IPS DF 4.7 (cell line): ENCODE data around the gene PCAT6.
A peak's percentile ranks its signal among the peaks of the same experiment; 100 is the strongest.

ENCODE experiments used
- DNase-seq: peaks from one replicate; pipeline ENCODE4 v3.0.0-alpha.2; 2013; ENCODE audit warnings: low spot score; ENCODE audit errors: extremely low read depth

PCAT6 gene

GRCh38 chr1:202848191-202848542 is 37.4 kb downstream of the PCAT6 start:
- no peak for DNase-seq

DNA sequence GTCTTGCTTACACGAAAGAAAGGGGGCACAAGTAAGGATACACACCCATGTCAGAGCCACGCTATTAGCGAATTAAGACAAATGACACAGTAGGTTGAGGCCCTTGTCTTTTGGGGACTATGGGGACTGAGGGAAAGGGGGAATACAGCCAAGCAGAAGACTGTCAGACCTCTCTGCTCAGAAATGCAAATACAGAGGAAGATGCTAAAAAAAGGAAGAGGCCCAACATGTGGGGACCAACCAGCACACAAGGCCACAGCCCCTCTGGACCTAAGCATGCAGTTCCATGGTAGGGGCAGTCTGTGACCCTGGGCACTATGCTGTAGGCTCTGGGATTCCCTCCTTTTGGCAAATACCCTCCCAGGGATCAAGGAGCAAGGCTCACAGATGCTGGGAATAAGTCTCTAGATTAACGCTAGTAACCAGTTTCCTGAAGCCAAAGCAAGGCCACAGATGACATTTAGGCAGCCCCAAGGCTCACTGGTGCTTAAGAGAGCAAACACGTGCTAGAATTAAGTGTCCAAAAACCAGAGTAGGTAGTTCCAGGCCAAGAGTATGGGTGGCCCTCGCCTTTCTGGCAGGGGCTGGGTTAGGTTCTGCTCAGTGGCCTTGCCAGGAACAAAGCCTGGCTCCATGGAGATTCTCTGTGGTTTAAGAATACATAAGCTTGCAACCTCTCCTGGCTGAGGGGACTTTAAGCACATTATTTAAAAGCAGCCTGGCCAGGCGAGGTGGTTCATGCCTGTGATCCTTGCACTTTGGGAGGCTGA is 40.0 kb downstream of the PCAT6 start:
- DNase-seq: no peak

DNA sequence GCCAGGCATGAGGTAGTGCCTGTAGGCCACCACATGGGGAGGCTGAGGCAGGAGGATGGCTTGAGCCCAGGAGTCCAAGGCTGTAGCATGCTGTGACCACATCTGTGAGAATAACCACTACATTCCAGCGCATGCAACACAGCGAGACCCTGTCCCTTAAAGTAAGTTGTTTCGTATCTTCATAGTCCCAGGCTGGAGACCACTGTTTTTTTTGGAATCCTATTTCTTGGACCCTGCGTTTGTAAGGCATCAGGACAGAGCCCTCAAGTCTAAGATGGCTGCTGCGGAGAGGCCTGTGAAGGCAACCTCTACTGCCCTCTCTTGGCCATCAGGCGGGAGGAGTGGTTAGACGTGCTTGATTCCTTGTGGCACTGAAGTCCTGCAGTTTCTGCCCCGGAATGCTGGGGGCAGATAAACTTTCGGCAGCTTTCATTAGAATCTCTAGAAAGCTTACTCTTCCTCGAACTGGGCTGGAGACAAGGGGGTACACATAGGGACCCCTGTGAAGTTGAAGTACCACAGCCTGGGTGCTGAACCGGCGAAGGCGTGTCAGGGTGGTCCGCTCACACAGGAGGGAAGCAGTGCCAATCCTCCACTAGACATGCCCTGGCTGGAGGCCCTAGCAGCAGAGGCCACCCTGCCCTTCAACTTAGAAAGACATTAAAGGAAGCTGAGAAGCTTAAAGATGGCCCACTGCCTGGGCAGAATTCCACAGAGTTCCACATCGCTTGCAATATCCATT is 41.6 kb downstream of the PCAT6 start:
- no peak for DNase-seq

GRCh38 chr1:202854787-202855186 is 44.0 kb downstream of the PCAT6 start:
- no peak for DNase-seq

GRCh38 chr1:202856014-202856413 is 45.3 kb downstream of the PCAT6 start:
- DNase-seq: no peak

DNA sequence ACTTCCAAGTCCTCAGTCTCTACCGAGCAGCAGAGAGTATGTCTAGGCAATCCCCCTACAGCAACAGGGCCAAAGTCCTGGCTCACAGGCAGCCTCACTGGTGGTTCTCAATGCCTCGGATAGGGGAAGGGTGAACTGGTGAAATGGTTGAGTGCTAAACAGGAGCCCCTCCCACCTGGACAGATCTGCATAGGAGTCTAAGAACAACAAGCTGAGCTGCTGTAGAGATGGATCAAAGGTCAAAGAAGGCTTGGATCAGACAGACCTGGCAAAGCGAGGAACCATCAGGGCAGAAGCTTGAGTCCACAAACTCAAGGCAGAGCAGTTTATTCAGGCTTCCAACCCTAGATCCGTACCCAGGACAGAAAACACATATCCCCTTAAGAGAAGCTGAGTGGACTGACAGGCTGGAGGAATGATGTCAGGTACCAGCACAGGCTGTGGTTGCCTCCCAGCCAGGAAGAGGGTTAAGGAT is 46.4 kb downstream of the PCAT6 start:
- DNase-seq: no peak

DNA sequence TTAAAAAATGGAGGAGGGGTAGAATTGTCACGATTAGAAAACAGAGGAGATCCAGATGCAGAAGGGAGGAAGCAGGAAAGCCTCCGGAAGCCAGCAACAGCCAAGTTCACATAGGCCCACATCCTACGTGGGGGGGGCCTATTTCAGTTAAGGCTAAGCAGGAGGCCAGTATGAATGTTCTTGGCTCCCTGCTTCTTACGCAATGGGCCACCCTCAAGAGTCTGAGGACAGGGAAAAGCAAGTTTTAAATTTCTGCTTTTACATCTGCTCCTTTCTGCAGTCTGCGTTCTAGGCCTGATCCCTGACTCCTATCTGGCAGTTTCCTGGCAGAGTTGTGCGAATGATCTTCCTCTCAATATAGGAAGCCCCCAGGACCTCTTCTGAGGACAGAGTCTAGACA is 47.6 kb downstream of the PCAT6 start:
- no peak for DNase-seq

DNA sequence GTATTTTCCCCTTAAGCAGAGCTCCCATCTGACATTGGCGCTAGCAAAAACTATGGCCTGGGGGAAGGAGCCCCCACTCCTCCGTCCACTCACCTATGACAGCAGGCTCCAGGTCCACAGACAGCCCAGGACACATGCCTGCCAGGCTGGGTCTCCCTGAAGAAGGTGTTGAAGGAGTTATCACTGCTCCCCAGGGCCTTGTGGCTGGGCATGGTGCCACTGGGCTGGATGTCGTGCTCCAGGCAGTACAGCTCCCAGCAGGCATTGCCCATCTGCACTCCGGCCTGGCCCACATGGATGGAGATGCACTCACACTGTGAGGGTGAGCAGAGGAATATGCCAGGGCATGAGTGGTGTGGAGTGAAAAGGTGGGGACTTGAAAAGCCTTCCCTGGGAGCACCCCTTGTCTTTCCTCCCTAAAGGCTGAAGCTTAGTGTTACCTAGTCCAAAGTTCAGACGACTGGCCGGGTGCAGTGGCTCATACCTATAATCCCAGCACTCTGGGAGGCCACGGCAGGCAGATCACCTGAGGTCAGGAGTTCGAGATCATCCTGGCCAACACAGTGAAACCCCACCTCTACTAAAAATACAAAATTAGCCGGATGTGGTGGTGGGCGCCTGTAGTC is 48.1 kb downstream of the PCAT6 start:
- DNase-seq: no peak

DNA sequence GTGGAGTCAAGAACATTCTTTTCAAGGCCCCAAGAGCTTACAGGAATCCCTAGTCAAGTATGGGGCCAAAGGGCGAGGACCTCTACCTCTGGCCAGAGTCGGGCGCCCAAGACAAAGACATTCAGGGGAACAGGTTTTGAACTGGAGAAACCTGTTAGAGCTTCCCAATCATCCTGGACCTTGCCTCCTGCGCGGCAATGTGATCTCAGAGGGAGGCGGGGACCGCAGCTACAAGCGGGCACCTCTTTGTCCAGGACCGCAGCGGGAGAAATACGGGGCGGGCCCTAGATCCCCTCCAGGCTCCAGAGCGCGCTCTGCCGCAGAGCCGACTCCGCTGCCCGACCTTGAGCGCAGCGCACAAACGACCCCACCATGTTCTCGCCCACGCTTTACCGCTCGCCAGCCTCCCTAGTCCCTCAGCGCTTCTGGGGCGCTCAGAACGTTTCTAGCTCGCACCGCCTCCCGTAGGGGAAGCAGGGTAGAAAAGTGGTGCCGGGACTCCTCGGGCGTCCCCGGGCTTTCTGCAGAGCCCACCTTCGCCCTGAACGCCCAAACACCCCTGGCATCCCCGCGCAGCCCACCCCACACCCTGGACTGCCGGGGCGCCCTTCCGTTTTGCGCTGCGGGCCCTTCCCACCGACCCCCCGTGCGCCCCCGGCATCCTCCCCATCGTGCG is 50.1 kb downstream of the PCAT6 start:
- peak; percentile 66 for DNase-seq
